Aorta (tissue), 5 donors: Measurements from ENCODE around the gene MOGAT1. TPM values are rescaled to one million over a fixed set of nuclear protein-coding genes. Genes with fewer than 3 reads are reported as not detected.
"Not testable (repeated sequence)": the region's sequence is repeated elsewhere in the genome, so short reads cannot be mapped to it uniquely, and the experiment has no call there.

Experiments
- ATAC-seq: fragments of 200-7000 bp; cut with Tn5 transposase; one replicate; pipeline ENCODE4 v1.9.1; 2022; ENCODE audit warnings: moderate library complexity; ENCODE audit not compliant: low FRiP score
- DNase-seq, 2 donors: peaks; one replicate each; pipeline ENCODE4 v3.0.0-alpha.2; 2020
- H3K27ac ChIP-seq, 2 donors: one replicate each; pipeline ENCODE4 v1.5.1; 2013; ENCODE audit warnings: low read length in 2 of 2, mild to moderate bottlenecking in 2 of 2, moderate library complexity in 2 of 2, control low read depth in 1 of 2, inconsistent platforms in 1 of 2, low read depth in 1 of 2
- H3K27me3 ChIP-seq, 2 donors: one replicate each; pipeline ENCODE4 v1.6.1; 2013; ENCODE audit warnings: control low read depth in 1 of 2, low read length in 1 of 2, mild to moderate bottlenecking in 1 of 2, moderate library complexity in 1 of 2; ENCODE audit not compliant: insufficient read depth in 2 of 2, control insufficient read depth in 1 of 2
- H3K36me3 ChIP-seq, 2 donors: one replicate each; pipeline ENCODE4 v1.6.1; 2013; ENCODE audit warnings: control low read depth in 1 of 2, low read length in 1 of 2, mild to moderate bottlenecking in 1 of 2; ENCODE audit not compliant: insufficient read depth in 2 of 2, control insufficient read depth in 1 of 2
- H3K4me1 ChIP-seq, 2 donors: one replicate each; pipeline ENCODE4 v1.6.1; 2013; ENCODE audit warnings: low read length in 2 of 2, control low read depth in 1 of 2, mild to moderate bottlenecking in 1 of 2, moderate library complexity in 1 of 2; ENCODE audit not compliant: insufficient read depth in 2 of 2, control insufficient read depth in 1 of 2
- H3K4me3 ChIP-seq, 2 donors: one replicate each; pipeline ENCODE4 v1.5.1; 2013; ENCODE audit warnings: low read length in 2 of 2, control low read depth in 1 of 2, mild to moderate bottlenecking in 1 of 2
- H3K9me3 ChIP-seq: one replicate; pipeline ENCODE4 v1.6.1; 2013; ENCODE audit warnings: mild to moderate bottlenecking, low read length; ENCODE audit not compliant: control insufficient read depth
- WGBS, 2 donors: extraction: QIAGEN DNeasy Blood & Tissue Kit; methylation state at CpG; one replicate each; pipeline ENCODE4 v1.1.7; 2013; 5-methylcytosine and 5-hydroxymethylcytosine counted together
- intact Hi-C, 2 donors: fragments of 100-400 bp; cut with DNase I; formaldehyde crosslinking; loops; one replicate each; pipeline versions ENCODE4 v1.14.2 to v1.15.0; 2022
- polyA plus RNA-seq, 2 donors: library from polyadenylated mRNA; stranded (reverse); fragments of 200-250 nt; gene quantifications; one replicate each; pipeline ENCODE4 v1.2.3, GENCODE V29; 2013
- total RNA-seq, 2 donors: library from RNA; stranded (reverse); fragmentation: NEBNext Ultra II Directional; extraction: Animal tissue kit (Norgen Biotek cat#: 25700); gene quantifications; one replicate each; pipeline ENCODE4 v1.2.1, GENCODE V29; 2021
- donor health status: healthy with polysubstance abuse.
- donor health status: Bipolar disorder and iron deficiency.
- donor health status: DM: no; HTN: no; CAD: no.
- donor health status: DM: no; HTN: no; CAD: no.
- donor health status: DM: yes; HTN: yes; CAD: no.

The MOGAT1 gene
- total and polyA plus RNA-seq, 4 donors, result not detected

GRCh38 chr2:222711315-222711940 lies 40.0 kb downstream of the MOGAT1 start:
- ATAC-seq, result no peak
- DNase-seq, result no peak
- H3K4me3 ChIP-seq, result no peak overlapping the region
- H3K27ac ChIP-seq, result peak overlapping the region; percentile 82 to 98
- H3K9me3 ChIP-seq, result no peaks in the 10 kb centered on the region
- 85 to 88% methylated on average over 10 of the region's 10 CpGs for WGBS, 2 donors
- intact Hi-C loops, result loop anchor here in 1 of 2 donors (10.0 kb wide), 1 partner anchor 343 kb away; the partner anchor contains the start of gene KCNE4
- no peaks in the 10 kb centered on the region for H3K27me3 ChIP-seq
- H3K36me3 ChIP-seq, result no peaks in the 10 kb centered on the region
- H3K4me1 ChIP-seq, result peaks cover 9 to 15% of the 10 kb centered on the region in 2 donors

GRCh38 chr2:222713002-222713401 lies 41.5 kb downstream of the MOGAT1 start:
- no peak for DNase-seq
- H3K27me3 ChIP-seq, result no peaks in the 10 kb centered on the region
- peak overlapping the region; percentile 88 to 99 for H3K27ac ChIP-seq
- intact Hi-C loops, result loop anchor here in 1 of 2 donors (10.0 kb wide), 1 partner anchor 342 kb away; the partner anchor contains the start of gene KCNE4
- ATAC-seq, result peak; percentile 39
- no peaks in the 10 kb centered on the region for H3K9me3 ChIP-seq
- H3K4me1 ChIP-seq, result peaks cover 9 to 15% of the 10 kb centered on the region in 2 donors
- no peak overlapping the region for H3K4me3 ChIP-seq
- no peaks in the 10 kb centered on the region for H3K36me3 ChIP-seq
- WGBS, 2 donors, result 4 to 5% methylated on average over 3 of the region's 3 CpGs

GRCh38 chr2:222714361-222715241 lies 43.1 kb downstream of the MOGAT1 start:
- no peak for DNase-seq
- intact Hi-C loops, result loop anchor here in 1 of 2 donors (10.0 kb wide), 1 partner anchor 340 kb away; the partner anchor contains the start of gene KCNE4

GRCh38 chr2:222715742-222716141 lies 44.3 kb downstream of the MOGAT1 start:
- Histone ChIP-seq H3K4me1 (peaks cover 9 to 15% of the 10 kb centered on the region in 2 donors), H3K4me3 (no peak overlapping the region), H3K27me3 (no peaks in the 10 kb centered on the region), H3K36me3 (no peaks in the 10 kb centered on the region), H3K27ac (no peak overlapping the region), H3K9me3 (no peaks in the 10 kb centered on the region)
- no peak for ATAC-seq
- 77 to 79% methylated on average over 9 of the region's 9 CpGs for WGBS, 2 donors
- no peak for DNase-seq
- intact Hi-C loops, result loop anchor here in 1 of 2 donors (10.0 kb wide), 1 partner anchor 339 kb away; the partner anchor contains the start of gene KCNE4

More at GRCh38 chr2:222714361-222715241, 43.1 kb downstream of the MOGAT1 start:
- H3K4me3 ChIP-seq, result no peak overlapping the region
- ATAC-seq, result peak; percentile 68
- no peaks in the 10 kb centered on the region for H3K36me3 ChIP-seq
- no peaks in the 10 kb centered on the region for H3K9me3 ChIP-seq
- H3K27me3 ChIP-seq, result no peaks in the 10 kb centered on the region
- H3K27ac ChIP-seq, result peak overlapping the region; percentile 95 to 99
- WGBS, 2 donors, result 2 to 4% methylated on average over 7 of the region's 7 CpGs
- peaks cover 9 to 15% of the 10 kb centered on the region in 2 donors for H3K4me1 ChIP-seq

- not testable (repeated sequence) for ATAC-seq, H3K27me3 ChIP-seq, H3K9me3 ChIP-seq, DNase-seq, H3K4me3 ChIP-seq, H3K36me3 ChIP-seq, H3K4me1 ChIP-seq, H3K27ac ChIP-seq
- WGBS, 2 donors, result 95 to 97% methylated on average over 1 of the region's 1 CpG
- intact Hi-C loops, result loop anchor here in 1 of 2 donors (10.0 kb wide), 1 partner anchor 335 kb away; the partner anchor contains the start of gene KCNE4
These were observed 48.3 kb downstream of the MOGAT1 start for GRCh38 chr2:222719787-222720186.

- H3K4me3 ChIP-seq, ATAC-seq, H3K4me1 ChIP-seq, H3K9me3 ChIP-seq, H3K27ac ChIP-seq, DNase-seq, H3K27me3 ChIP-seq, H3K36me3 ChIP-seq, intact Hi-C loops: not testable (repeated sequence)
- 98 to 100% methylated on average over 2 of the region's 2 CpGs for WGBS, 2 donors
These were observed 50.1 kb downstream of the MOGAT1 start for GRCh38 chr2:222721597-222721996.

GRCh38 chr2:222722327-222722946 lies 51.0 kb downstream of the MOGAT1 start:
- Histone ChIP-seq H3K27me3 (no peaks in the 10 kb centered on the region), H3K4me1 (no peaks in the 10 kb centered on the region), H3K27ac (peak overlapping the region; percentile 22 to 33), H3K4me3 (no peak overlapping the region), H3K9me3 (no peaks in the 10 kb centered on the region), H3K36me3 (no peaks in the 10 kb centered on the region)
- ATAC-seq (no peak), DNase-seq (peak in 1 of 2 donors; percentile 57)
- intact Hi-C loops, result no loop called here
- WGBS, 2 donors, result 0 to 7% methylated on average over 2 of the region's 2 CpGs

- no peaks in the 10 kb centered on the region for H3K4me1 ChIP-seq
- H3K36me3 ChIP-seq, result no peaks in the 10 kb centered on the region
- H3K4me3 ChIP-seq, result no peak overlapping the region
- H3K27me3 ChIP-seq, result no peaks in the 10 kb centered on the region
- DNase-seq (no peak), ATAC-seq (no peak)
- intact Hi-C loops, result no loop called here
- H3K27ac ChIP-seq, result no peak overlapping the region
- no peaks in the 10 kb centered on the region for H3K9me3 ChIP-seq
These were observed 52.8 kb downstream of the MOGAT1 start for GRCh38 chr2:222724208-222724607.
